ENCODE measurements around the gene CNOT6L.
A peak's percentile ranks its signal among the peaks of the same experiment; 100 is the strongest.

Gene CNOT6L

DNA sequence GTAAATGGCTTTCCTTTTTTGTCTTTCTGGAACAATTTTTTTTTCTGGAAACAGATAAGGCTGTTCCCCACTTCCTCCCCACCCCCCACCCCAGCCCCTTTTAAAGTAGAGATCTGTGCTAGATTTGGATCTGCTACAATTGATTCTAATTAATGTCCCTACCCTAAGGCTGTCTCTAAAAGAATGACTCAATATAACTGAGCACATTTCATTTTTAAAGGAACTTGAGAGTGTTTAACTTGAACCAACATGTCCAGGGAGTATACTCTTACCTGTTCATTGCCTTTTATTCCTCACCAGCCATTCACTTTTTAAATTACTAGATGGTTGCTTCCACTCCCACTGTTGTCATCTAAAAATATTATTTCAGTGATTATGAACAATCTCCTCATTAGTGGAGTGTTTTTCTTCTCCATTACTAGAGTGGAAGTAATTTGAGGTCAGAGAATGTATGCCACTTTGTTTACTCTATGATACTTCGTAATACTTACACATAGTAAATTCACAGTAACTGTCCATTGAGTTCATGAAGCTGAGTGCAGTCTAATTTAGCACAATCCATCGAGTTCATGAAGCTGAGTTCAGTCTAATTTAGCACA lies 14.1 kb upstream of the CNOT6L start:
- TF ChIP-seq, protein P1, sequence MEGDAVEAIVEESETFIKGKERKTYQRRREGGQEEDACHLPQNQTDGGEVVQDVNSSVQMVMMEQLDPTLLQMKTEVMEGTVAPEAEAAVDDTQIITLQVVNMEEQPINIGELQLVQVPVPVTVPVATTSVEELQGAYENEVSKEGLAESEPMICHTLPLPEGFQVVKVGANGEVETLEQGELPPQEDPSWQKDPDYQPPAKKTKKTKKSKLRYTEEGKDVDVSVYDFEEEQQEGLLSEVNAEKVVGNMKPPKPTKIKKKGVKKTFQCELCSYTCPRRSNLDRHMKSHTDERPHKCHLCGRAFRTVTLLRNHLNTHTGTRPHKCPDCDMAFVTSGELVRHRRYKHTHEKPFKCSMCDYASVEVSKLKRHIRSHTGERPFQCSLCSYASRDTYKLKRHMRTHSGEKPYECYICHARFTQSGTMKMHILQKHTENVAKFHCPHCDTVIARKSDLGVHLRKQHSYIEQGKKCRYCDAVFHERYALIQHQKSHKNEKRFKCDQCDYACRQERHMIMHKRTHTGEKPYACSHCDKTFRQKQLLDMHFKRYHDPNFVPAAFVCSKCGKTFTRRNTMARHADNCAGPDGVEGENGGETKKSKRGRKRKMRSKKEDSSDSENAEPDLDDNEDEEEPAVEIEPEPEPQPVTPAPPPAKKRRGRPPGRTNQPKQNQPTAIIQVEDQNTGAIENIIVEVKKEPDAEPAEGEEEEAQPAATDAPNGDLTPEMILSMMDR (IDR thresholded peaks at IDR 0.05) = no peak
- DNase-seq = no peak
- Histone ChIP-seq H3K27ac (no peak overlapping the region), H3K36me3 (no peaks in the 10 kb centered on the region), H3K9me3 (no peaks in the 10 kb centered on the region), H3K27me3 (peaks cover 0 to 17% of the 10 kb centered on the region in 2 donors), H3K4me3 (no peak overlapping the region), H3K4me1 (no peaks in the 10 kb centered on the region)
- intact Hi-C loops (cut with DNase I; ENCODE audit: low total_unique reads) = no loop called here

DNA sequence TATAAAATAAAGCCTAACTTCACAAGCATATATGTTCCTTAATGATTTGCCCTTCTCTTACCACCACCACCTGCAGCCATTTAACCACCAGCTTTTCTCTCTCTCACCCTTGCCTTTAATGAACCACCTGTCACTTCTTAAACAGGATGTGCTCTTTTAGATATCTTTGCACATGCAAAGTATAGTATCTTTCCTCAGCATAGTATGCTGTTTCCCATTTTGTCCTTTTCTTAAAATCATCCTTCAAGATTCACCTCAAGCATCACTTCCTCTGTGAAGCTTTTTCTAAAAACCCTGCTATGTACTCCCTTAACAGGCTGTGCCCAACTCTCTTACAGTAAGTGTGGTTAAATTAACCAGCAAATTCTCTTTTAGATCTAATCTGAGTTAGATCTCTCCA lies 8.2 kb upstream of the CNOT6L start:
- intact Hi-C loops (cut with DNase I; ENCODE audit: low total_unique reads) = no loop called here
- no peak overlapping the region for H3K27ac ChIP-seq

DNA sequence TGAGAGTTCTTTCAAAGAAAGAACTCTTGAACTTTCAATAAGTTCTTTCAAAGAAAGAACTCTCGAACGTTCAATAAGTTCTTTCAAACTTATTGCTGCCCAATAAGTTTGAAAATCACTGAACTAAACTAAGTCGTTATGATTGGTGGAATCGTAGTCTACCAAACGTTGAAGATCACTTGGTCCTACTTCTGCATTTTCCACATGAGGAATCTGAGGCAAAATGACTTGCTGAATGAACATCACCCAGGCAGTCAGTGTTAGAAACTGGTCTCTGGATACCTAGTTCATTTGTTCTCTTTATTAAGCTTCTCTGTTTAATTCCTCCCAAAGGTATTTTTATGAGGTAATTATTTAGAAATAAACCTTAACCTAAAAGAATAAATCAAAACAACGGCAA lies 7.1 kb upstream of the CNOT6L start:
- Histone ChIP-seq H3K27me3 (peaks cover 0 to 13% of the 10 kb centered on the region in 2 donors), H3K4me1 (peaks cover 0 to 8% (median 5%) of the 10 kb centered on the region in 4 donors), H3K27ac (no peak overlapping the region), H3K9me3 (no peaks in the 10 kb centered on the region), H3K4me3 (no peak overlapping the region), H3K36me3 (no peaks in the 10 kb centered on the region)
- no peak for DNase-seq
- intact Hi-C loops (cut with DNase I; ENCODE audit: low total_unique reads) = no loop called here
- TF ChIP-seq, protein P1 (IDR thresholded peaks at IDR 0.05) = no peak

More for the DNA sequence above, 8.2 kb upstream of the CNOT6L start:
- TF ChIP-seq, protein P1 (IDR thresholded peaks at IDR 0.05) = no peak
- H3K4me3 ChIP-seq = no peak overlapping the region
- H3K36me3 ChIP-seq = no peaks in the 10 kb centered on the region
- H3K27me3 ChIP-seq = peaks cover 0 to 13% of the 10 kb centered on the region in 2 donors
- no peaks in the 10 kb centered on the region for H3K4me1 ChIP-seq
- no peaks in the 10 kb centered on the region for H3K9me3 ChIP-seq
- DNase-seq = no peak

GRCh38 chr4:77821775-77822174 lies 2.6 kb upstream of the CNOT6L start:
- Histone ChIP-seq H3K9me3 (no peaks in the 10 kb centered on the region), H3K4me3 (no peak overlapping the region), H3K27ac (peak overlapping the region; percentile 98 to 99), H3K36me3 (no peaks in the 10 kb centered on the region), H3K4me1 (peaks cover 0 to 23% (median 17%) of the 10 kb centered on the region in 4 donors), H3K27me3 (no peaks in the 10 kb centered on the region)
- intact Hi-C loops (cut with DNase I; ENCODE audit: low total_unique reads) = loop anchor here (5.0 kb wide), 1 partner anchor 41 kb away; the partner anchor contains the start of gene MRPL1
- DNase-seq = no peak
- TF ChIP-seq, protein P1 (IDR thresholded peaks at IDR 0.05) = no peak

- DNase-seq = no peak
- intact Hi-C loops (cut with DNase I; ENCODE audit: low total_unique reads) = loop anchor here (5.0 kb wide), 1 partner anchor 41 kb away; the partner anchor contains the start of gene MRPL1
- Histone ChIP-seq H3K36me3 (no peaks in the 10 kb centered on the region), H3K27ac (peak overlapping the region; percentile 98 to 99), H3K4me3 (peak overlapping the region; percentile 96 to 99), H3K9me3 (no peaks in the 10 kb centered on the region), H3K4me1 (peaks cover 0 to 29% (median 17%) of the 10 kb centered on the region in 4 donors), H3K27me3 (no peaks in the 10 kb centered on the region)
- TF ChIP-seq, protein P1 (IDR thresholded peaks at IDR 0.05) = no peak
Observed at GRCh38 chr4:77820649-77821561, 1.7 kb upstream of the CNOT6L start.

Data from tibial artery (tissue), 4 donors.